T follicular helper cell (primary cell): ENCODE data around the gene PCGF3.

Source experiments
- DNase-seq: peaks from one replicate; pipeline ENCODE4 v3.0.0-alpha.2; 2020; ENCODE audit warnings: low read depth
- total RNA-seq, 2 experiments: gene quantifications; one replicate each; lab custom pipeline; 2026; lab: John Stamatoyannopoulos, UW

Gene PCGF3
- total RNA-seq: 32.6 to 58.5 reads per million in 2 experiments

- DNase-seq: peak; percentile 94
These were observed at the start of gene PCGF3 for GRCh38 chr4:705278-706082. TSS of gene PCGF3 (plus strand) at chr4:705832. CDS start at chr4:733681, 27,849 bp downstream.

GRCh38 chr4:656436-657337 lies 48.9 kb upstream of the PCGF3 start:
- DNase-seq: no peak

GRCh38 chr4:657338-657833 lies 48.2 kb upstream of the PCGF3 start:
- DNase-seq: no peak

- no peak for DNase-seq
These were observed 47.6 kb upstream of the PCGF3 start for GRCh38 chr4:657834-658667.

- DNase-seq: no peak
These were observed 46.7 kb upstream of the PCGF3 start for GRCh38 chr4:658681-659667.

- no peak for DNase-seq
These were observed 45.8 kb upstream of the PCGF3 start for GRCh38 chr4:659851-660250.

GRCh38 chr4:660401-660800 lies 45.2 kb upstream of the PCGF3 start:
- no peak for DNase-seq

GRCh38 chr4:661231-661630 lies 44.4 kb upstream of the PCGF3 start:
- DNase-seq: no peak

- no peak for DNase-seq
These were observed 43.5 kb upstream of the PCGF3 start for GRCh38 chr4:661881-662761.

GRCh38 chr4:663046-663437 lies 42.6 kb upstream of the PCGF3 start:
- no peak for DNase-seq

GRCh38 chr4:663438-664428 lies 41.9 kb upstream of the PCGF3 start:
- DNase-seq: peak; percentile 64

- DNase-seq: no peak
These were observed 40.9 kb upstream of the PCGF3 start for GRCh38 chr4:664713-665231.

GRCh38 chr4:665381-665750 lies 40.3 kb upstream of the PCGF3 start:
- DNase-seq: no peak

GRCh38 chr4:665751-666435 lies 39.7 kb upstream of the PCGF3 start:
- no peak for DNase-seq

- no peak for DNase-seq
These were observed 39.2 kb upstream of the PCGF3 start for GRCh38 chr4:666436-666810.

- DNase-seq: no peak
These were observed 38.6 kb upstream of the PCGF3 start for GRCh38 chr4:666822-667544.

- no peak for DNase-seq
These were observed 38.1 kb upstream of the PCGF3 start for GRCh38 chr4:667545-667925.
